ENCODE results near the gene INPP5J. TPM values are rescaled to one million over a fixed set of nuclear protein-coding genes. Genes with fewer than 3 reads are reported as not detected.

Gene INPP5J
- total and polyA plus RNA-seq, 11 donors = 8.4 to 23.1 (median 19.5) TPM

DNA sequence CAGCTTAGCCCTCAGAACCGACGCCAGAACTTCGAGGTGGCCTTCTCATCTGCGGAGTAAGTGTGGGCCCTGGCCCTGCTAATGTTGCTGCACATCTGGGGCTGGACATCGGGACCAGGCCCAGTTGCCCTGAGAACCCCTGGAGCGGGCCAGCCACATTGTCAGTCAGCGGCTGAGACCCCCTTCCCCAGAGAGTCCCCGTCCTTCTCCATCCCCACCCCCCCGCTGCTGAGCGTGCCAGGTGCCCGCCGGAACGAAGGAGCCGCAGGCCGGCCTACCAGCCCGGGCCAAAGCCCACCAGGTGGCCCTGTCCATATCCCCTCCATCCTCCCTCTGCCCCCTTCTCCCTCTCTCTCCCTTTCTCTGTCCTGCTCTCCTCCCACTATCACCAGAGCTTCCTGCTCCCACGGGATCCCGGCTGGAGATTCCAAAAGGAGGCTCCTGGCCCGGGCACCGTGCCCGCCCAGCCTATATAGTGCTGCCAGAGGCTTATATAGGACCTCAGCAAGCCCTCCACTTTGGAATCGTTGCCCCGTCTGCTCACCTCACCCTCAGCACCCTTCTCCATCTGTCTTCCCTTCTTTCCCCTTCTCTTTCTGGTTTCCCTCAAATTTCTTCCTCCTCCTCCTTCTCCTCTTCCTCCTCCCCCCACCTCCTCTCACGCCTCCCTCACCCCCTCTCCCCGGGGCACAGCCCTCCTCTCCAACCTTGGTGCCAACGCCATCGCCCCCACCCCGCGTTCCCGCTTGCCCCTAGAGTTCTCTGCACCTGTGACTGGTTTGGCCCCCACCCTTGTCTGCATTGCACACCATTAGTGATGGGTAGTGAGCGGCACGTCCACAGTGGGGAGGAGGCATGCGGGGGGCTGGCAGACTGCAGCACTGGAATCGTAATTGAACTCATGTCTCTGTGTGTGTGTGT lies 22.7 kb upstream of the INPP5J start:
- Histone ChIP-seq H3K4me1 (peaks cover 0 to 61% (median 16%) of the 10 kb centered on the region in 12 donors), H3K9me3 (no peaks in the 10 kb centered on the region), H3K27ac (peak overlapping the region in 2 of 12 donors; percentile 62 to 99), H3K27me3 (no peaks in the 10 kb centered on the region), H3K4me3 (no peak overlapping the region), H3K36me3 (peaks cover 4 to 99% (median 95%) of the 10 kb centered on the region in 9 donors)
- no peak for TF ChIP-seq POLR2A (IDR thresholded peaks at IDR 0.05)
- TF ChIP-seq, protein P1, sequence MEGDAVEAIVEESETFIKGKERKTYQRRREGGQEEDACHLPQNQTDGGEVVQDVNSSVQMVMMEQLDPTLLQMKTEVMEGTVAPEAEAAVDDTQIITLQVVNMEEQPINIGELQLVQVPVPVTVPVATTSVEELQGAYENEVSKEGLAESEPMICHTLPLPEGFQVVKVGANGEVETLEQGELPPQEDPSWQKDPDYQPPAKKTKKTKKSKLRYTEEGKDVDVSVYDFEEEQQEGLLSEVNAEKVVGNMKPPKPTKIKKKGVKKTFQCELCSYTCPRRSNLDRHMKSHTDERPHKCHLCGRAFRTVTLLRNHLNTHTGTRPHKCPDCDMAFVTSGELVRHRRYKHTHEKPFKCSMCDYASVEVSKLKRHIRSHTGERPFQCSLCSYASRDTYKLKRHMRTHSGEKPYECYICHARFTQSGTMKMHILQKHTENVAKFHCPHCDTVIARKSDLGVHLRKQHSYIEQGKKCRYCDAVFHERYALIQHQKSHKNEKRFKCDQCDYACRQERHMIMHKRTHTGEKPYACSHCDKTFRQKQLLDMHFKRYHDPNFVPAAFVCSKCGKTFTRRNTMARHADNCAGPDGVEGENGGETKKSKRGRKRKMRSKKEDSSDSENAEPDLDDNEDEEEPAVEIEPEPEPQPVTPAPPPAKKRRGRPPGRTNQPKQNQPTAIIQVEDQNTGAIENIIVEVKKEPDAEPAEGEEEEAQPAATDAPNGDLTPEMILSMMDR (IDR thresholded peaks at IDR 0.05) = no peak
- ATAC-seq = no peak
- peak in 1 of 5 donors; percentile 15 for DNase-seq
- intact Hi-C loops (cut with DNase I) = loop anchor here in 5 of 10 donors (5.0 to 10.0 kb wide), 4 partner anchors 45 to 175 kb away; partner anchors contain the start of gene PLA2G3 (in 1 of the 5)
- 91 to 95% (median 93%) methylated on average over 34 of the region's 34 CpGs for WGBS, 4 donors

DNA sequence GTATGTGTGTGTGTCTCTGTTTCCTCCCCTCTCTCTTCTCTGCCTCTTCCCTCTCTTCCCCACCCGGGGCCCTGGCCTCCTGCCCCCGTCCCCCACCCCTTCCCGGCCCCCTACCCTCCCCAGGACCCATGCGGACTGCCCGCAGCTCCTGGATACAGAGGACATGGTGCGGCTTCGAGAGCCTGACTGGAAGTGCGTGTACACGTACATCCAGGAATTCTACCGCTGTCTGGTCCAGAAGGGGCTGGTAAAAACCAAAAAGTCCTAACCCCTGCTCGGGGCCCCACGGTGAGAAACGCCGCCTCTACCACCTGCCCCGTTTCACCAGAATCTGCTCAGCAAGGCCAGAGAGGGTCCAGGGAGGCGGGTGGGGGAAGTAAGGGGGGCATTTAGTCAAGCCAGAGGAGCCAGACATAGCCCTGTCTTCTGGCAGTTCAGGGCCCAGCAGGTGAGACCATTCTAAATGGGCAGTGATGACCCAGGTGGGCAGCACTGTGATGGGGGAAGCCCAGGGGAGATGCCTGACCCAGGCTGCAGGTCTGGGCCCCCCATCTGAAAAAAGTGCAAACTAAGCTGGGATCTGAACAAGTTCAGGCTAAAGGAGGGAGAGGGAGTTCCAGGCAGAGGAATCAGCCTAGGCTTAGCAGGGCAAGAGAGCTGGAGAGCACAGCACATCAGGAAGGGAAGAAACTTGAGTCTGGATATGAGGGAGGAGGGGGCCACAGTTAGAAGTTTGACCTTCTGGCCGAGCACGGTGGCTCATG lies 21.8 kb upstream of the INPP5J start:
- Histone ChIP-seq H3K27ac (peak overlapping the region in 2 of 12 donors; percentile 12 to 99), H3K36me3 (peaks cover 4 to 95% (median 90%) of the 10 kb centered on the region in 9 donors), H3K9me3 (no peaks in the 10 kb centered on the region), H3K4me1 (peaks cover 0 to 55% (median 15%) of the 10 kb centered on the region in 12 donors), H3K27me3 (no peaks in the 10 kb centered on the region), H3K4me3 (no peak overlapping the region)
- intact Hi-C loops (cut with DNase I) = loop anchor here in 4 of 10 donors (5.0 to 10.0 kb wide), 3 partner anchors 134 to 174 kb away; no protein-coding TSS in a partner anchor
- 94 to 97% (median 95%) methylated on average over 18 of the region's 18 CpGs for WGBS, 4 donors
- no peak for ATAC-seq
- TF ChIP-seq, protein P1 (IDR thresholded peaks at IDR 0.05) = no peak
- TF ChIP-seq POLR2A (IDR thresholded peaks at IDR 0.05) = no peak
- no peak for DNase-seq

DNA sequence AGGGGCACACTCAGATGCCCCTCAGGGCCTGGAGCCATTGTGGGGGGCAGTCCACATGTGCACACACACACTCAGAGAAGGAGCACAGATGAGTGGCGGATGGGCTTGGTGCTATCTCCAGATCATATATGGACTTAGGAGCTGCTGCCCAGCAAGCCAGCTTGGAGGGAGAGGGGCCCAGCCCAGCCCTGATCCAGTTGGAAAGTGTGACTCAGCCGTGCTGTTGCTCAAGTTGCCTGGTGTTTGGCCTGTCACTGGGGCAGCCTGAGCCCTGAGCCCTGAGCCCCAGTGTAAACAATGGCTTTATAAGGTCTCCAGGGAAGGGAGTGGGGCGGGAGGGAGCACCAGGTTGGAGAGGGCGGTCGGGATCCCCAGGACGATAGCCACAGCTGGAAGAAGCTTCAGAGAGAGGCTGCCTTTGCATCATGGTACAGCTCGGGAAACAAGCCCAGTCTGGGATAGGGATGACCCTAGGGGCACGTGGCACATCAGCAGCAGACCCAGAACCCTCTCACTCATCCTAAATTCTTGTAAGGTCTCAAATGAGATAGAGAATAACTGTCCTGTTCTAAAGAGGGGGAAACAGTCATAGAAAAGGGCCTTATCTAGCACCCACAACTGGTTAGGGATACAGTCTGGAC lies 20.2 kb upstream of the INPP5J start:
- WGBS, 4 donors = 58 to 65% (median 63%) methylated on average over 8 of the region's 8 CpGs
- H3K36me3 ChIP-seq = peaks cover 0 to 79% (median 74%) of the 10 kb centered on the region in 9 donors
- H3K27ac ChIP-seq = peak overlapping the region in 10 of 12 donors; percentile 11 to 99 (median 44)
- intact Hi-C loops (cut with DNase I) = loop anchor here in 4 of 10 donors (5.0 to 10.0 kb wide), 3 partner anchors 132 to 172 kb away; no protein-coding TSS in a partner anchor
- no peak overlapping the region for H3K4me3 ChIP-seq
- DNase-seq = peak in 3 of 5 donors; percentile 79 to 90 (median 81)
- H3K4me1 ChIP-seq = peaks cover 0 to 65% (median 23%) of the 10 kb centered on the region in 12 donors
- TF ChIP-seq, protein P1 (IDR thresholded peaks at IDR 0.05) = no peak
- TF ChIP-seq POLR2A (IDR thresholded peaks at IDR 0.05) = no peak
- no peaks in the 10 kb centered on the region for H3K9me3 ChIP-seq
- peak; percentile 22 to 73 (median 52) for ATAC-seq
- H3K27me3 ChIP-seq = no peaks in the 10 kb centered on the region

Data from heart left ventricle (tissue), 16 donors.